Hepatocyte (in vitro differentiated cells): Measurements from ENCODE around the gene LMF1.

Source experiments
- EZH2phosphoT487 ChIP-seq: fragments of 200-600 bp; sonication (generic); IDR thresholded peaks from one replicate; pipeline ENCODE4 v1.6.1; 2018; ENCODE audit warnings: antibody characterized with exemption, mild to moderate bottlenecking, low read depth, moderate library complexity; ENCODE audit not compliant: unreplicated experiment, severe bottlenecking
- TF ChIP-seq, protein P1 (sequence below): fragments of 200-600 bp; sonication (generic); IDR thresholded peaks from 2 replicates; pipeline ENCODE4 v1.5.1; 2016; ENCODE audit warnings: antibody characterized with exemption, mild to moderate bottlenecking; ENCODE audit not compliant: poor library complexity

DNA sequence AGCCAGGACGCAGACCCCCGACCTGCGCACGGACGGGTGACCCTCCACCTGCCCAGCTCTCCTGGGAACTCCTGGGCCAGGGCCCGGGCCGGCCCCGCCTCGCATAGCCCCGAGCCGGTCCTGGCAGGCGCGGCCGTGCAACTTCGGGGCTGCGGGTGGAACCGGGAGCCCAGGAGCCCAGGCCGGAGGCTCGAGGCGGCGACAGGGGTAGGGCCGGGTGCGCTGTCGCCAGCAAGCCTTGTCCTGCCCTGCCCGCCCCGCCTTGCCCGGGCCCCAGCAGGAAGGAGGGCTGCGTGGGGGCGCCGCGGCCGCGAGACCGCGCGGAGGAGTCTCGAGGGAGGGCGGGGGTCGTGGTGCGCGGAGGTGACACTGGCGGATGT is 408 bp downstream of the LMF1 start:
- TF ChIP-seq, protein P1, sequence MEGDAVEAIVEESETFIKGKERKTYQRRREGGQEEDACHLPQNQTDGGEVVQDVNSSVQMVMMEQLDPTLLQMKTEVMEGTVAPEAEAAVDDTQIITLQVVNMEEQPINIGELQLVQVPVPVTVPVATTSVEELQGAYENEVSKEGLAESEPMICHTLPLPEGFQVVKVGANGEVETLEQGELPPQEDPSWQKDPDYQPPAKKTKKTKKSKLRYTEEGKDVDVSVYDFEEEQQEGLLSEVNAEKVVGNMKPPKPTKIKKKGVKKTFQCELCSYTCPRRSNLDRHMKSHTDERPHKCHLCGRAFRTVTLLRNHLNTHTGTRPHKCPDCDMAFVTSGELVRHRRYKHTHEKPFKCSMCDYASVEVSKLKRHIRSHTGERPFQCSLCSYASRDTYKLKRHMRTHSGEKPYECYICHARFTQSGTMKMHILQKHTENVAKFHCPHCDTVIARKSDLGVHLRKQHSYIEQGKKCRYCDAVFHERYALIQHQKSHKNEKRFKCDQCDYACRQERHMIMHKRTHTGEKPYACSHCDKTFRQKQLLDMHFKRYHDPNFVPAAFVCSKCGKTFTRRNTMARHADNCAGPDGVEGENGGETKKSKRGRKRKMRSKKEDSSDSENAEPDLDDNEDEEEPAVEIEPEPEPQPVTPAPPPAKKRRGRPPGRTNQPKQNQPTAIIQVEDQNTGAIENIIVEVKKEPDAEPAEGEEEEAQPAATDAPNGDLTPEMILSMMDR: no peak
- no peak for TF ChIP-seq EZH2phosphoT487
